Coronary artery (tissue), 2 donors: ENCODE results near the gene PANX1.

Experiments used
- DNase-seq: peaks from one replicate; pipeline ENCODE4 v3.0.0-alpha.2; 2017; ENCODE audit warnings: low spot score
- H3K27ac ChIP-seq, 2 donors: fragments of 200-600 bp; sonication (generic); one replicate each; pipeline ENCODE4 v1.5.1; 2016 to 2019
- H3K4me3 ChIP-seq: fragments of 200-600 bp; sonication (generic); 2 replicates; pipeline ENCODE4 v1.5.1; 2016; ENCODE audit warnings: mild to moderate bottlenecking, moderate library complexity
- TF ChIP-seq, protein P1 (sequence below): fragments of 200-600 bp; sonication (generic); IDR thresholded peaks from one replicate; pipeline ENCODE4 v1.5.1; 2019; ENCODE audit warnings: antibody characterized with exemption

The PANX1 gene

DNA sequence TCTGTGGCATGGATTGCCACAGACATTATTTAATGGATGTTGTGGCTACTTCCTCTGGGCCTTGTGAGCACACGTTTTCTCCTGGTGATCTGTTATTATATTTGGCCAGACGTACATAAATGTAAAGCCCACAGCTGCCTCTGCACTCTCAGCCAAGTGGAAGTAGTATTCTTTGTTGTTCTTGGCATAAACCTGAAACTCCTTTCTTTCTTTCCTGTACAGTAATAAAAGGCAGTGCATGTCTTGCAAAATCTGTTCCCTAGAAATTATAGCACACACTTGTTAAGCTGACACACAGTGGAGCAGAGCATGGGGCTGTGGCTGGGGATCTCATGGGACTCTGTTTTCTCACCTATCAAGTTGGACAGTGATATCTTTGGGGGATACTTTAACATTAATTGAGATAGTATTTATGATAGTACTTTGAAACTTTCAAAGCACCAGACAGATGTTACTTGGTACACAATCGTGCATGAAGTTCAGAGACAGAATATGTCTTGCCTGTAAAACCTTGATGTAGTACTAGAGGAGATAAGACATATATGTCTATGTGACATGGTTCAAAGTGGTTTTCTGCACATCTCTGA, 20.9 kb downstream of the PANX1 start:
- H3K27ac ChIP-seq: no peak overlapping the region
- no peak for DNase-seq
- H3K4me3 ChIP-seq: no peak overlapping the region
- TF ChIP-seq, protein P1, sequence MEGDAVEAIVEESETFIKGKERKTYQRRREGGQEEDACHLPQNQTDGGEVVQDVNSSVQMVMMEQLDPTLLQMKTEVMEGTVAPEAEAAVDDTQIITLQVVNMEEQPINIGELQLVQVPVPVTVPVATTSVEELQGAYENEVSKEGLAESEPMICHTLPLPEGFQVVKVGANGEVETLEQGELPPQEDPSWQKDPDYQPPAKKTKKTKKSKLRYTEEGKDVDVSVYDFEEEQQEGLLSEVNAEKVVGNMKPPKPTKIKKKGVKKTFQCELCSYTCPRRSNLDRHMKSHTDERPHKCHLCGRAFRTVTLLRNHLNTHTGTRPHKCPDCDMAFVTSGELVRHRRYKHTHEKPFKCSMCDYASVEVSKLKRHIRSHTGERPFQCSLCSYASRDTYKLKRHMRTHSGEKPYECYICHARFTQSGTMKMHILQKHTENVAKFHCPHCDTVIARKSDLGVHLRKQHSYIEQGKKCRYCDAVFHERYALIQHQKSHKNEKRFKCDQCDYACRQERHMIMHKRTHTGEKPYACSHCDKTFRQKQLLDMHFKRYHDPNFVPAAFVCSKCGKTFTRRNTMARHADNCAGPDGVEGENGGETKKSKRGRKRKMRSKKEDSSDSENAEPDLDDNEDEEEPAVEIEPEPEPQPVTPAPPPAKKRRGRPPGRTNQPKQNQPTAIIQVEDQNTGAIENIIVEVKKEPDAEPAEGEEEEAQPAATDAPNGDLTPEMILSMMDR: no peak

DNA sequence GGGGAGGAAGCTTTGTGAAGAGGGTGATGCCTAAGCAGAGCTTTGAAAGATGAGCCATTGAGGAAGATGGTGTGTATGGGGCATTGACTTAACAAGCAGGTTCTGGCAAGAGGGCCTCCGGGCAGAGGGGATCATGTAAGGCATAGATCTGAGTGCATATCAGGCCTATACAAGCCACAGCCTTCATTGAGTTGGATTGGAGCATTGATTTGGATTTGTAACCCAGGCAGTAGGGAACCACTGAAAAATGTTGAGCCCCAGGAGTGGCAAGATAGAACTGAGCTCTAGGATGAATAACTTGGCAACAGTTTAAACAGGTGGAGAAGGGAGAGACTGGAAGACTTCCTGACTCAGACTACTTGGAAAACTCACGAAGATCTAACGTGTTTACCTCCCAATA, 21.4 kb downstream of the PANX1 start:
- DNase-seq: no peak
- H3K27ac ChIP-seq: no peak overlapping the region
- no peak overlapping the region for H3K4me3 ChIP-seq
- TF ChIP-seq, protein P1: no peak

DNA sequence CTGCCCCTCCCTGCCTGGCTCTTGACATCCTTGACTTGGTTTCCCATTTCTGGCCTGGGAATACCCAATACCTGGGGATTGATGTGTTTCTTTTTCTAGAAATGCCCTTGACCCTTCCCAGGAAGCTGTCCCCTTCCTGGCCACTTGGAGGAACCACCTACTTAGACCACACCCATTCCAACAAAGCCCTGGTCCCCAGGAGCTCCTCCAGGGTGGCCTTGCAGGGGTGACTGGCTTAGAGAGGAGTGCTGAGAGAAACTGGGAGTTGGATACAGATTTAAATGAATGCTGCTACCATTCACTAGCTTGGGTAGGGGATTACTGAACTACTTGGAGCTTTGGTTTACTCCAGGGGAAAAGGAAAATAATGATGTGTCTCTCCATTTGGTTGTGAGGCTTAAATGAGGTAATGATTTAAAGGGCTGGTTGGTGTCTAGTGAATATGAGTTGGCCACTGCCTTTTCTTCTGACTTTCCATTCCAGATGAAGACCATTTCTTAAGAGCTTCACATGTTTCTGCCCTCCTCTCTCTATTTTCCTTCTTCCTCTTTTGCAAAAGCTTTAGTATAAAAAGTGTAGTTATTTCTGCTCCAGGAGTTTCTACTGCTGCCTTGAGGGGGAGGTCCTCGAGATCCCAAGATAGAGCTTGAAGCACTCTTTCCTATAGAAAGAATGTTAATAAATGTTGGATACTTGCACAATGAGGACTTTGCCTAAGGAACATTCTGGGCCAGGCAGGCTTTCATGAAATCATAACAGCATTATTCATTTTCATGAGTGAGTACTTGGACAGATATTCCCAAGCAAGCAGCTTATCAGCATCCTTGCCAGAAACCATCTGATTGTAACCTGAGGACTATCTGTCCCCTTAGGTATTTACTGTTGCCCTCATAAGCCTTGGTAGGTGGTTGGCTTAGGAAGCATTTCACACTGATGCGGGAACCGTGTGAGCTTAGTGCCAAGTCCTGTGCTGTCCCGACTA, 22.4 kb downstream of the PANX1 start:
- TF ChIP-seq, protein P1: no peak
- H3K27ac ChIP-seq: peak overlapping the region; percentile 67
- DNase-seq: no peak
- no peak overlapping the region for H3K4me3 ChIP-seq

DNA sequence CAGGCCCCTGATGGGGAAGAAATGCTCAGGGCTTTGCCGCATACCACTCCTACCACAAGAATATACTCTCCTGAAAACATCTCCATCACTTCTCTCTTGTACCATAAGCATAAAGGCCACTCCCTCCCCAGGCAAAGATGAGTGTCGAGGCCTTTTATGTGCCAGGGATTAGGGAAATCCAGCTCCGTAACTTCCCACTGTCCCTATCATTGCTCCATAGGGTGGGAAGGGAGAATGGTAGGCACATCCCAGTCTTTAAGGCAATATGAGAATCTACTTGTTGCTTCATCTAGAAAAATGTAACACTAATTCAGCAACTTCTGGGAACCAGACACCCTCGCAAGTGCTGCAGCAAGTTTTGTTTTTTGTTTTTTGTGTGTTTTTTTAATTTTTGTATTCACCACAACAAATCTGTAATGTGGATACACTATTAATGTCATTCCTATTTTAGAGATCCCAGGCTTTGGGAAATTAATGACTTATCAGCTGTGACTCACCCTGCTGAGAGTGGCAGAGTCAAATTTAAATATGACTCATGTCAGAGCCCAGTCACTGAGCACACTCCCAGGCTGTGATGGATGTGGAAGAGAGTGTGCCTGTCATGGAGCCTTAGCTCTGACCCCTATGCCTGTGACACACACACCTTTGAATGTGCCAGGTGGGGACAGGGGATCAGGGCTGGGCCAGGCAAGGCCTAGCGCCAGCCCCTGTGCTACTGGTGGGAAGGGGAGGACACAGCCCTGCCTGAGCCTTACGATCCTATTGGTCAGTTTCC, 23.4 kb downstream of the PANX1 start:
- Histone ChIP-seq H3K27ac (peak overlapping the region; percentile 67 to 80), H3K4me3 (no peak overlapping the region)
- no peak for DNase-seq
- TF ChIP-seq, protein P1: no peak

DNA sequence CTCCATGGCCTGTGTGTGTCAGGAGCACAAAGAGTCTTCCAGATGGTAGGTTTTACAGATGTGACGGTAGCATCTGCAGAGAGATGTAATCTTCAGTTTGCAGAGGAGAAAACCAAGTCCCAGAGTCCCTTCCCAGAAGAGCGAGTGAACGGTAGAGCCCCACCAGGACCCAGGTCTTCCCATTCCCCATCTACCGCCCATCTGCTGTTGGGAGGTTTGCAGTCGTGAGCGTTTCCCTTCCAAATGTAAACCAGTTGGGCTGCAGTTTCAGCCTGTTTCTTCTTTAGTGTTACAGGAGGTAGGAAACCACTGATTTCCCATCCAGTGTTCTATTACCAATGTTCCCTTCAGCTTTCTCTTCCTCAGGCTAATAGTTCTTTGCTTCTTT, 24.0 kb downstream of the PANX1 start:
- TF ChIP-seq, protein P1: no peak
- H3K27ac ChIP-seq: peak overlapping the region; percentile 67 to 80
- no peak overlapping the region for H3K4me3 ChIP-seq
- no peak for DNase-seq

DNA sequence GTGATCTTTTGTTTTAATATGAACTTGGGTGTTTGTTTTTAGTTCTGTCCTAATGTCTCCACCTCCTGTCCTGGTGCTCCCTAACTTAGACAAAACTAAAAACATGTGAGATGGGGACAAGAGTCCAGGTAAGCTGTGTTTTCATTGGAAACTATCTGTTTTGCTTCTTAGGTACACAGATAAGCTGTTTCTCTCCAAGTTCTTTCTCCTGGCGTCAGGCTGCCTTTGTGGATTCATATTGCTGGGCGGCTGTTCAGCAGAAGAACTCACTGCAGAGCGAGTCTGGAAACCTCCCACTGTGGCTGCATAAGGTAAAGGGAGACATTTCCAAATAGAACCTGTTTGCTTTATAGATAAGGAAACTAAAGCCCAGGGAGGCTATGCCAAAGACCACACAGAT, 24.7 kb downstream of the PANX1 start:
- Histone ChIP-seq H3K4me3 (no peak overlapping the region), H3K27ac (peak overlapping the region; percentile 48 to 67)
- TF ChIP-seq, protein P1: no peak
- no peak for DNase-seq
